NT2/D1 (cell line): ENCODE data around the gene TOX2.

Source experiments
- YY1 ChIP-seq: IDR thresholded peaks from 2 replicates; pipeline ENCODE4 v1.6.1; 2011; ENCODE audit not compliant: insufficient read length, insufficient read depth
- ZNF274 ChIP-seq: IDR thresholded peaks from 2 replicates; pipeline ENCODE4 v1.6.1; 2011; ENCODE audit warnings: mild to moderate bottlenecking, low read depth, low read length

- no peak for TF ChIP-seq YY1
- no peak for TF ChIP-seq ZNF274
Observed at GRCh38 chr20:44115181-44115580, 200.5 kb downstream of the TOX2 start.
